Heart left ventricle (tissue), 16 donors: ENCODE data around the gene DDX10. TPM values are rescaled to one million over a fixed set of nuclear protein-coding genes. Genes with fewer than 3 reads are reported as not detected.

Source experiments
- ATAC-seq, 4 donors: fragments of 200-7000 bp; cut with Tn5 transposase; one replicate each; pipeline ENCODE4 v1.9.1; 2020 to 2022; ENCODE audit warnings: moderate library complexity in 4 of 4, mild to moderate bottlenecking in 3 of 4, moderate number of reproducible peaks in 1 of 4
- DNase-seq, 5 donors: peaks; one replicate each; pipeline ENCODE4 v3.0.0-alpha.2; 2020
- H3K27ac ChIP-seq, 12 donors: fragments of 200-600 bp; sonication (generic) in 4 of 12; one replicate each; pipeline versions ENCODE4 v1.5.0 to v1.8.0; 2016 to 2022; ENCODE audit warnings: mild to moderate bottlenecking in 2 of 12
- H3K27me3 ChIP-seq, 9 donors: fragments of 200-600 bp; sonication (generic) in 2 of 9; one replicate each; pipeline versions ENCODE4 v1.5.1 to v1.8.0; 2016 to 2022; ENCODE audit warnings: mild to moderate bottlenecking in 3 of 9
- H3K36me3 ChIP-seq, 9 donors: fragments of 200-600 bp; sonication (generic) in 2 of 9; one replicate each; pipeline versions ENCODE4 v1.5.0 to v1.8.0; 2018 to 2022; ENCODE audit warnings: mild to moderate bottlenecking in 2 of 9
- H3K4me1 ChIP-seq, 12 donors: fragments of 200-600 bp; sonication (generic) in 4 of 12; one replicate each; pipeline versions ENCODE4 v1.5.0 to v1.8.0; 2016 to 2022; ENCODE audit warnings: mild to moderate bottlenecking in 3 of 12
- H3K4me3 ChIP-seq, 12 donors: fragments of 200-600 bp; sonication (generic) in 4 of 12; one replicate each; pipeline versions ENCODE4 v1.5.0 to v1.8.0; 2017 to 2022; ENCODE audit warnings: mild to moderate bottlenecking in 9 of 12, moderate library complexity in 4 of 12
- H3K9me3 ChIP-seq, 12 donors: fragments of 200-600 bp; sonication (generic) in 4 of 12; one replicate each; pipeline versions ENCODE4 v1.5.0 to v1.8.0; 2016 to 2022; ENCODE audit warnings: mild to moderate bottlenecking in 1 of 12
- CTCF ChIP-seq, 12 donors: fragments of 200-600 bp; sonication (generic) in 4 of 12; IDR thresholded peaks; one replicate each; pipeline versions ENCODE4 v1.5.0 to v1.8.0; 2018 to 2022; ENCODE audit warnings: antibody characterized with exemption in 12 of 12, mild to moderate bottlenecking in 5 of 12
- POLR2A ChIP-seq, 2 donors: fragments of 450-650 bp; IDR thresholded peaks; one replicate each; pipeline ENCODE4 v1.6.1; 2017; ENCODE audit warnings: antibody characterized with exemption in 2 of 2, mild to moderate bottlenecking in 2 of 2, moderate library complexity in 2 of 2
- WGBS, 4 donors: extraction: QIAGEN DNeasy Blood & Tissue Kit in 2 of 4; methylation state at CpG; one replicate each; pipeline versions ENCODE4 v1.1.5 to v1.1.7; 2013 to 2018; 5-methylcytosine and 5-hydroxymethylcytosine counted together
- intact Hi-C, 10 donors: fragments of 100-400 bp; cut with DNase I; formaldehyde crosslinking; loops; one replicate each; pipeline versions ENCODE4 v1.11.1 to v1.14.2; 2022
- polyA plus RNA-seq, 2 donors: library from polyadenylated mRNA; stranded (reverse); fragments of 200-250 nt; gene quantifications; one replicate each; pipeline ENCODE4 v1.2.3, GENCODE V29; 2013
- total RNA-seq, 9 donors: library from RNA; depleted of rRNA in 2 of 9; stranded (reverse); fragments of >200 nt in 2 of 9; fragmentation: NEBNext Ultra II Directional in 3 of 9; extraction: Animal tissue kit (Norgen Biotek cat#: 25700) in 3 of 9; gene quantifications; one replicate each; pipeline versions ENCODE4 v1.1.0 to v1.2.4, GENCODE V29; 2016 to 2023
- donor health status: ischemic (EF 13 %, LVEDD 7.1; RV severe dilation, severe dysfunction).
- donor health status: healthy with polysubstance abuse.
- donor health status: DM: no; HTN: yes; CAD: no.
- donor health status: DM: no; HTN: no; CAD: no.
- donor health status: ischemic (EF 25% LVEDD 6.9; RV normal size, moderate dysfunction).
- donor health status: ischemic (EF 25% LVEDD 5.7; RV mildly dilated, moderate dysfunction).
- donor health status: healthy.
- donor health status: DM: yes; HTN: yes; CAD: no.
- donor health status: ischemic (EF 35%, LVEDD 5.7; RV mildly dilated, moderate dysfunction).
- donor health status: nonischemic (EF 11% LVEDD 7.7; RV severe dilation, severe dysfunction).
- donor health status: DM: yes; HTN: yes; CAD: no.
- donor health status: PGD.
- donor health status: ischemic (EF 29% LVEDD 5.4; RV normal size, mild dysfunction).
- donor health status: nonischemic (EF 23%, LVEDD 6.1; RV moderate dilation, normal function).

DDX10 gene
- total and polyA plus RNA-seq, 11 donors = 8.3 to 17.2 (median 12.1) TPM

- Histone ChIP-seq H3K27ac (no peak overlapping the region), H3K4me3 (no peak overlapping the region), H3K9me3 (no peaks in the 10 kb centered on the region), H3K36me3 (peaks cover 0 to 2% (median 0%) of the 10 kb centered on the region in 9 donors), H3K27me3 (no peaks in the 10 kb centered on the region), H3K4me1 (peaks cover 0 to 3% (median 0%) of the 10 kb centered on the region in 12 donors)
- DNase-seq (no peak), ATAC-seq (no peak)
- intact Hi-C loops = no loop called here
- WGBS, 4 donors = 64 to 74% (median 69%) methylated on average over 7 of the region's 7 CpGs
- TF ChIP-seq CTCF (IDR thresholded peaks at IDR 0.05) = no peak
- TF ChIP-seq POLR2A (IDR thresholded peaks at IDR 0.05) = no peak
Observed at GRCh38 chr11:108927791-108928545, 263.1 kb downstream of the DDX10 start.

GRCh38 chr11:108929241-108929640 is 264.4 kb downstream of the DDX10 start:
- TF ChIP-seq CTCF (IDR thresholded peaks at IDR 0.05) = no peak
- TF ChIP-seq POLR2A (IDR thresholded peaks at IDR 0.05) = no peak
- no peak for DNase-seq
- Histone ChIP-seq H3K27ac (no peak overlapping the region), H3K4me1 (peaks cover 0 to 3% (median 0%) of the 10 kb centered on the region in 12 donors), H3K27me3 (no peaks in the 10 kb centered on the region), H3K36me3 (peaks cover 0 to 2% (median 0%) of the 10 kb centered on the region in 9 donors), H3K9me3 (no peaks in the 10 kb centered on the region), H3K4me3 (no peak overlapping the region)
- ATAC-seq = no peak
- 80 to 98% (median 97%) methylated on average over 1 of the region's 1 CpG for WGBS, 4 donors
- intact Hi-C loops = no loop called here

- Histone ChIP-seq H3K9me3 (no peaks in the 10 kb centered on the region), H3K4me1 (peaks cover 0 to 3% (median 0%) of the 10 kb centered on the region in 12 donors), H3K36me3 (peaks cover 0 to 2% (median 0%) of the 10 kb centered on the region in 9 donors), H3K27me3 (no peaks in the 10 kb centered on the region), H3K4me3 (no peak overlapping the region), H3K27ac (no peak overlapping the region)
- ATAC-seq = no peak
- no peak for DNase-seq
- intact Hi-C loops = no loop called here
- WGBS, 4 donors = 87 to 90% (median 88%) methylated on average over 2 of the region's 2 CpGs
- TF ChIP-seq CTCF (IDR thresholded peaks at IDR 0.05) = no peak
Observed at GRCh38 chr11:108931168-108931567, 266.3 kb downstream of the DDX10 start.

GRCh38 chr11:108933630-108934029 is 268.8 kb downstream of the DDX10 start:
- peaks cover 0 to 3% (median 0%) of the 10 kb centered on the region in 12 donors for H3K4me1 ChIP-seq
- intact Hi-C loops = no loop called here

More at GRCh38 chr11:108933630-108934029, 268.8 kb downstream of the DDX10 start:
- 85 to 95% (median 90%) methylated on average over 2 of the region's 2 CpGs for WGBS, 4 donors
- Histone ChIP-seq H3K27me3 (no peaks in the 10 kb centered on the region), H3K9me3 (no peaks in the 10 kb centered on the region), H3K27ac (no peak overlapping the region), H3K36me3 (peaks cover 0 to 2% (median 0%) of the 10 kb centered on the region in 9 donors), H3K4me3 (no peak overlapping the region)
- DNase-seq (no peak), ATAC-seq (no peak)
- TF ChIP-seq CTCF (IDR thresholded peaks at IDR 0.05) (no peak), POLR2A (IDR thresholded peaks at IDR 0.05) (no peak)
